SK-N-SH (cell line): ENCODE results near the gene TUBA4A. TPM values are rescaled to one million over a fixed set of nuclear protein-coding genes. Genes with fewer than 3 reads are reported as not detected.

ENCODE experiments used
- CTCF ChIA-PET: fragments of 300-600, 350-600 bp; formaldehyde crosslinking; extraction: SDS; loops from one replicate; lab custom pipeline; 2021; lab: Yijun Ruan, JAX
- POLR2A ChIA-PET: fragments of 350-600 bp; sonication (Branson Sonifier 250); formaldehyde crosslinking; extraction: SDS; loops from one replicate; lab custom pipeline; 2020; ENCODE audit warnings: antibody characterized with exemption, inconsistent platforms; lab: Yijun Ruan, JAX
- DNase-seq: peaks from one replicate; pipeline ENCODE4 v3.0.0; 2012
- H2AFZ ChIP-seq: fragments of 200-600 bp; sonication (generic); 2 replicates; pipeline ENCODE4 v1.8.1; 2016; ENCODE audit warnings: antibody characterized with exemption, mild to moderate bottlenecking, low read depth
- H3F3A ChIP-seq: fragments of 200-600 bp; sonication (generic); replicated peaks from 2 replicates; pipeline ENCODE3; 2016; ENCODE audit warnings: antibody characterized with exemption, mild to moderate bottlenecking; ENCODE audit not compliant: insufficient read depth
- H3K27ac ChIP-seq, 2 experiments: fragments of 200-500 bp in 1 of 2; fragments of 200-600 bp in 1 of 2; sonication (Bioruptor generic) in 1 of 2; sonication (generic), shearing (Covaris generic) in 1 of 2; 2 replicates each; pipeline versions ENCODE4 v1.5.1 to v1.6.1; 2014 to 2016; ENCODE audit warnings: low read depth in 2 of 2, inconsistent platforms in 1 of 2, low read length in 1 of 2, mild to moderate bottlenecking in 1 of 2, mixed read lengths in 1 of 2
- H3K27me3 ChIP-seq: fragments of 200-600 bp; sonication (generic), shearing (Covaris generic); 2 replicates; pipeline ENCODE4 v1.6.1; 2016; ENCODE audit warnings: mixed run types; ENCODE audit not compliant: insufficient read depth
- H3K36me3 ChIP-seq, 2 experiments: fragments of 200-500 bp in 1 of 2; fragments of 200-600 bp in 1 of 2; sonication (Bioruptor generic) in 1 of 2; sonication (generic) in 1 of 2; replicated peaks in 1 of 2; 2 replicates each; pipeline versions ENCODE3 to v1.5.1; 2014 to 2016; ENCODE audit warnings: low read length in 1 of 2, mild to moderate bottlenecking in 1 of 2; ENCODE audit not compliant: insufficient read depth in 2 of 2, control insufficient read depth in 1 of 2
- H3K4me1 ChIP-seq, 2 experiments: fragments of 200-500 bp in 1 of 2; fragments of 200-600 bp in 1 of 2; sonication (Bioruptor generic) in 1 of 2; sonication (generic), shearing (Covaris generic) in 1 of 2; 2 replicates each; pipeline versions ENCODE4 v1.5.1 to v1.6.1; 2014 to 2016; ENCODE audit warnings: low read depth in 1 of 2, low read length in 1 of 2, mixed run types in 1 of 2; ENCODE audit not compliant: insufficient read depth in 2 of 2, control insufficient read depth in 1 of 2
- H3K4me2 ChIP-seq: fragments of 200-600 bp; sonication (generic), shearing (Covaris generic); 2 replicates; pipeline ENCODE4 v1.6.1; 2017; ENCODE audit warnings: mixed run types
- H3K4me3 ChIP-seq, 2 experiments: fragments of 200-500 bp in 1 of 2; fragments of 200-600 bp in 1 of 2; sonication (Bioruptor generic) in 1 of 2; sonication (generic), shearing (Covaris generic) in 1 of 2; 2 replicates each; pipeline versions ENCODE4 v1.5.1 to v1.8.1; 2014 to 2016; ENCODE audit warnings: low read depth in 2 of 2, inconsistent platforms in 1 of 2, low read length in 1 of 2, mild to moderate bottlenecking in 1 of 2, mixed read lengths in 1 of 2, moderate library complexity in 1 of 2
- H3K79me2 ChIP-seq: fragments of 200-600 bp; sonication (generic); 2 replicates; pipeline ENCODE4 v1.8.1; 2017; ENCODE audit warnings: mild to moderate bottlenecking; ENCODE audit not compliant: insufficient read depth
- H3K9ac ChIP-seq: fragments of 200-600 bp; sonication (generic); 2 replicates; pipeline ENCODE4 v1.6.1; 2017; ENCODE audit warnings: mixed run types
- H3K9me2 ChIP-seq: fragments of 200-600 bp; sonication (generic); 2 replicates; pipeline ENCODE4 v1.6.1; 2017; ENCODE audit warnings: mixed run types
- H3K9me3 ChIP-seq: fragments of 200-600 bp; sonication (generic); 2 replicates; pipeline ENCODE4 v1.6.1; 2017; ENCODE audit warnings: mixed run types, mild to moderate bottlenecking, moderate library complexity
- H4K20me1 ChIP-seq: fragments of 200-600 bp; sonication (generic); 2 replicates; pipeline ENCODE4 v1.6.1; 2017; ENCODE audit warnings: mild to moderate bottlenecking, mixed run types; ENCODE audit not compliant: insufficient read depth
- CHD2 ChIP-seq: fragments of 150-350 bp; IDR thresholded peaks from 2 replicates; pipeline ENCODE4 v1.6.1; 2018; ENCODE audit warnings: low read length; ENCODE audit not compliant: partially characterized antibody
- EZH2phosphoT487 ChIP-seq: fragments of 200-600 bp; sonication (generic); IDR thresholded peaks from 2 replicates; pipeline ENCODE4 v1.6.1; 2017; ENCODE audit warnings: low read depth, mixed run types, mild to moderate bottlenecking, antibody characterized with exemption, moderate library complexity, borderline replicate concordance
- GABPA ChIP-seq: IDR thresholded peaks from 2 replicates; pipeline ENCODE4 v1.4.0; 2012; ENCODE audit warnings: low read depth, mild to moderate bottlenecking
- JUND ChIP-seq: IDR thresholded peaks from 2 replicates; pipeline ENCODE4 v1.4.0; 2012
- NRF1 ChIP-seq: IDR thresholded peaks from 2 replicates; pipeline ENCODE4 v1.6.1; 2012; ENCODE audit warnings: low read depth, mild to moderate bottlenecking, low read length
- PBX3 ChIP-seq: IDR thresholded peaks from 2 replicates; pipeline ENCODE4; 2012
- RAD21 ChIP-seq: IDR thresholded peaks from 2 replicates; pipeline ENCODE4 v1.6.1; 2012; ENCODE audit warnings: mild to moderate bottlenecking, low read length
- RFX5 ChIP-seq: IDR thresholded peaks from 2 replicates; pipeline ENCODE4 v1.6.1; 2012; ENCODE audit warnings: mild to moderate bottlenecking, improper control_type of control experiment, low read length
- SIN3A ChIP-seq: IDR thresholded peaks from 2 replicates; pipeline ENCODE4 v1.6.1; 2012; ENCODE audit warnings: low read depth, mild to moderate bottlenecking, low read length, moderate library complexity, borderline replicate concordance
- TAF1 ChIP-seq: IDR thresholded peaks from 2 replicates; pipeline ENCODE4 v1.6.1; 2012; ENCODE audit warnings: low read depth, mild to moderate bottlenecking, low read length, moderate library complexity, borderline replicate concordance
- USF2 ChIP-seq: fragments of 150-350 bp; IDR thresholded peaks from 2 replicates; pipeline ENCODE4 v1.6.1; 2017; ENCODE audit warnings: antibody characterized with exemption, low read length, low read depth, borderline replicate concordance
- YY1 ChIP-seq: IDR thresholded peaks from 2 replicates; pipeline ENCODE4 v1.4.0; 2012; ENCODE audit warnings: low read depth, mild to moderate bottlenecking
- WGBS: methylation state at CpG from one replicate; pipeline ENCODE4 v1.1.6; 2017; ENCODE audit warnings: low lambda C conversion rate; 5-methylcytosine and 5-hydroxymethylcytosine counted together
- polyA plus RNA-seq, 3 experiments: library from polyadenylated mRNA; depleted of rRNA; stranded (reverse); fragments of >200 nt; gene quantifications; 2 replicates each; pipeline ENCODE4 v1.2.3, GENCODE V29; 2012

The TUBA4A gene
- polyA plus RNA-seq, 1 of the 3 experiments (the other 2 are of a cell fraction) = 6.2 TPM

GRCh38 chr2:219214786-219215185, 38.9 kb downstream of the TUBA4A start:
- Histone ChIP-seq H4K20me1 (no peaks in the 10 kb centered on the region), H3K4me1 (peaks cover 5 to 29% of the 10 kb centered on the region in 2 experiments; a peak in 3 of 4 replicates), H3K9me3 (no peaks in the 10 kb centered on the region), H3F3A (peaks cover 24% of the 10 kb centered on the region), H3K79me2 (no peaks in the 10 kb centered on the region), H3K4me2 (no peak overlapping the region), H3K4me3 (no peak overlapping the region), H2AFZ (no peak overlapping the region), H3K36me3 (peaks cover 13 to 48% of the 10 kb centered on the region in 2 experiments), H3K9ac (no peak overlapping the region), H3K27ac (no peak overlapping the region), H3K27me3 (no peaks in the 10 kb centered on the region), H3K9me2 (no peaks in the 10 kb centered on the region)
- DNase-seq = no peak
- TF ChIP-seq YY1 (no peak), USF2 (no peak), SIN3A (no peak), CHD2 (no peak), JUND (no peak), PBX3 (no peak), TAF1 (no peak), GABPA (no peak), RAD21 (no peak)
- ChIA-PET CTCF (interaction anchor here (1.0 to 3.1 kb wide), 3 partner anchors 55 to 85 kb away, joined by 3 to 16 read pairs (median 5); partner anchors contain the start of gene NHEJ1), POLR2A (no interaction called here)
- WGBS = 100% methylated on average over 6 of the region's 6 CpGs

- ChIA-PET POLR2A (no interaction called here), CTCF (interaction anchor here (1.0 to 3.4 kb wide), 5 partner anchors 13 to 85 kb away, joined by 3 to 22 read pairs (median 5); partner anchors contain the start of gene NHEJ1)
- no peaks in the 10 kb centered on the region for H4K20me1 ChIP-seq
- no peaks in the 10 kb centered on the region for H3K9me2 ChIP-seq
- H3K4me2 ChIP-seq = no peak overlapping the region
- TF ChIP-seq USF2 (no peak), RFX5 (no peak), EZH2phosphoT487 (no peak), NRF1 (no peak)
- no peak overlapping the region for H3K9ac ChIP-seq
- H3K36me3 ChIP-seq = peaks cover 13 to 52% of the 10 kb centered on the region in 2 experiments
- H3K79me2 ChIP-seq = no peaks in the 10 kb centered on the region
- H3K9me3 ChIP-seq = no peaks in the 10 kb centered on the region
- H3K4me3 ChIP-seq = no peak overlapping the region
- no peak overlapping the region for H3K27ac ChIP-seq
- peaks cover 19% of the 10 kb centered on the region for H3F3A ChIP-seq
- H2AFZ ChIP-seq = no peak overlapping the region
- H3K27me3 ChIP-seq = no peaks in the 10 kb centered on the region
- no peak for DNase-seq
- peaks cover under 1 to 23% of the 10 kb centered on the region in 2 experiments; a peak in 3 of 4 replicates for H3K4me1 ChIP-seq
- WGBS = 97% methylated on average over 15 of the region's 15 CpGs
Measured at GRCh38 chr2:219214141-219214540, 39.6 kb downstream of the TUBA4A start.
